Testis (tissue), 2 donors: ENCODE measurements around the gene BTBD10.

Source experiments
- CTCF ChIP-seq, 3 experiments: fragments of 450-650 bp in 2 of 3; fragments of 200-600 bp in 1 of 3; sonication (generic) in 1 of 3; IDR thresholded peaks; one replicate each; pipeline ENCODE4 v1.5.1; 2016 to 2019; ENCODE audit warnings: antibody characterized with exemption in 3 of 3, mild to moderate bottlenecking in 2 of 3, moderate library complexity in 1 of 3
- POLR2A ChIP-seq: fragments of 450-650 bp; IDR thresholded peaks from one replicate; pipeline ENCODE4 v1.6.1; 2017; ENCODE audit warnings: antibody characterized with exemption, mild to moderate bottlenecking, moderate library complexity

- TF ChIP-seq POLR2A (no peak), CTCF (IDR thresholded peaks at IDR 0.05) (no peak)
These were observed 616 bp downstream of the BTBD10 start for GRCh38 chr11:13462311-13462900.
